HUES64 (cell line): Measurements from ENCODE around the gene RTBDN.

ENCODE experiments used
- H3K27ac ChIP-seq: 2 replicates; pipeline ENCODE4 v1.7.0; 2013; ENCODE audit warnings: low read depth, low read length, inconsistent platforms
- H3K27me3 ChIP-seq: 2 replicates; pipeline ENCODE4 v1.6.1; 2013; ENCODE audit warnings: mild to moderate bottlenecking, low read length; ENCODE audit not compliant: insufficient read depth
- H3K36me3 ChIP-seq: 2 replicates; pipeline ENCODE4 v1.6.1; 2013; ENCODE audit warnings: mild to moderate bottlenecking, low read length; ENCODE audit not compliant: insufficient read depth
- H3K4me1 ChIP-seq: 2 replicates; pipeline ENCODE4 v1.6.1; 2013; ENCODE audit warnings: mild to moderate bottlenecking, low read length, moderate library complexity; ENCODE audit not compliant: insufficient read depth
- H3K4me3 ChIP-seq: 2 replicates; pipeline ENCODE4 v1.5.1; 2013; ENCODE audit warnings: mild to moderate bottlenecking, low read length, moderate library complexity
- H3K9ac ChIP-seq: 2 replicates; pipeline ENCODE4 v1.6.1; 2013; ENCODE audit warnings: mild to moderate bottlenecking, low read depth, low read length
- H3K9me3 ChIP-seq: 2 replicates; pipeline ENCODE4 v1.6.1; 2013; ENCODE audit warnings: low read depth, low read length; ENCODE audit not compliant: insufficient read depth
- WGBS: fragments of 150-250, 120-280 bp; methylation state at CpG from one replicate; pipeline ENCODE4 v1.1.7; 2013; ENCODE audit warnings: missing lambda C conversion rate; 5-methylcytosine and 5-hydroxymethylcytosine counted together

The RTBDN gene

GRCh38 chr19:12868540-12869112 is 34.2 kb upstream of the RTBDN start:
- peaks cover 11% of the 10 kb centered on the region; the same call in 1 of the 2 replicates for H3K36me3 ChIP-seq
- H3K4me1 ChIP-seq: peaks cover 7% of the 10 kb centered on the region
- no peak overlapping the region for H3K4me3 ChIP-seq
- no peak overlapping the region for H3K9ac ChIP-seq
- no peaks in the 10 kb centered on the region for H3K27me3 ChIP-seq
- WGBS: 94% methylated on average over 10 of the region's 10 CpGs
- no peaks in the 10 kb centered on the region for H3K9me3 ChIP-seq
- no peak overlapping the region for H3K27ac ChIP-seq

- Histone ChIP-seq H3K27ac (peak overlapping the region; percentile 52; the same call in 1 of the 2 replicates), H3K36me3 (peaks cover 9% of the 10 kb centered on the region; the same call in 1 of the 2 replicates), H3K4me1 (peaks cover 7% of the 10 kb centered on the region), H3K9ac (peak overlapping the region; percentile 56), H3K9me3 (no peaks in the 10 kb centered on the region), H3K27me3 (no peaks in the 10 kb centered on the region), H3K4me3 (peak overlapping the region; percentile 65)
- 10% methylated on average over 51 of the region's 51 CpGs for WGBS
Observed at GRCh38 chr19:12867120-12868099, 33.0 kb upstream of the RTBDN start.

- Histone ChIP-seq H3K27ac (no peak overlapping the region; the same call in 1 of the 2 replicates), H3K4me3 (peak overlapping the region; percentile 65; the same call in 1 of the 2 replicates), H3K9me3 (no peaks in the 10 kb centered on the region), H3K9ac (no peak overlapping the region), H3K4me1 (peaks cover 7% of the 10 kb centered on the region), H3K27me3 (no peaks in the 10 kb centered on the region), H3K36me3 (peaks cover 6% of the 10 kb centered on the region; the same call in 1 of the 2 replicates)
- 89% methylated on average over 24 of the region's 29 CpGs for WGBS
Observed at GRCh38 chr19:12866416-12867119, 32.2 kb upstream of the RTBDN start.

GRCh38 chr19:12865746-12866415 is 31.5 kb upstream of the RTBDN start:
- Histone ChIP-seq H3K4me3 (no peak overlapping the region), H3K4me1 (peaks cover 7% of the 10 kb centered on the region), H3K9ac (no peak overlapping the region), H3K27me3 (no peaks in the 10 kb centered on the region), H3K9me3 (no peaks in the 10 kb centered on the region), H3K36me3 (peaks cover 5% of the 10 kb centered on the region; the same call in 1 of the 2 replicates), H3K27ac (no peak overlapping the region; the same call in 1 of the 2 replicates)
- 69% methylated on average over 19 of the region's 19 CpGs for WGBS

- Histone ChIP-seq H3K36me3 (peaks cover 8% of the 10 kb centered on the region; the same call in 1 of the 2 replicates), H3K9me3 (no peaks in the 10 kb centered on the region), H3K4me3 (no peak overlapping the region), H3K27ac (no peak overlapping the region), H3K4me1 (peaks cover 7% of the 10 kb centered on the region), H3K9ac (no peak overlapping the region), H3K27me3 (no peaks in the 10 kb centered on the region)
- 84% methylated on average over 34 of the region's 34 CpGs for WGBS
Observed at GRCh38 chr19:12864721-12865715, 30.6 kb upstream of the RTBDN start.

GRCh38 chr19:12864143-12864542 is 29.8 kb upstream of the RTBDN start:
- H3K9ac ChIP-seq: no peak overlapping the region
- H3K27ac ChIP-seq: no peak overlapping the region
- no peaks in the 10 kb centered on the region for H3K27me3 ChIP-seq
- no peaks in the 10 kb centered on the region for H3K9me3 ChIP-seq
- 88% methylated on average over 4 of the region's 4 CpGs for WGBS
- H3K36me3 ChIP-seq: peaks cover 9% of the 10 kb centered on the region; the same call in 1 of the 2 replicates
- H3K4me1 ChIP-seq: peaks cover 7% of the 10 kb centered on the region
- no peak overlapping the region for H3K4me3 ChIP-seq

GRCh38 chr19:12859546-12859945 is 25.2 kb upstream of the RTBDN start:
- Histone ChIP-seq H3K4me1 (no peaks in the 10 kb centered on the region), H3K9ac (no peak overlapping the region), H3K4me3 (no peak overlapping the region), H3K9me3 (no peaks in the 10 kb centered on the region), H3K27me3 (no peaks in the 10 kb centered on the region), H3K36me3 (peaks cover 18% of the 10 kb centered on the region), H3K27ac (no peak overlapping the region)
- WGBS: 91% methylated on average over 7 of the region's 7 CpGs

- H3K27me3 ChIP-seq: no peaks in the 10 kb centered on the region
- 95% methylated on average over 35 of the region's 35 CpGs for WGBS
Observed at GRCh38 chr19:12858041-12858928, 23.9 kb upstream of the RTBDN start.

GRCh38 chr19:12856653-12857052 is 22.3 kb upstream of the RTBDN start:
- no peak overlapping the region for H3K9ac ChIP-seq
- no peaks in the 10 kb centered on the region for H3K9me3 ChIP-seq
- no peaks in the 10 kb centered on the region for H3K4me1 ChIP-seq
- WGBS: no CpG with 5 or more reads among the region's 1 CpG
- no peak overlapping the region for H3K27ac ChIP-seq
- no peaks in the 10 kb centered on the region for H3K27me3 ChIP-seq
- peaks cover 18% of the 10 kb centered on the region for H3K36me3 ChIP-seq
- no peak overlapping the region for H3K4me3 ChIP-seq

More at GRCh38 chr19:12858041-12858928, 23.9 kb upstream of the RTBDN start:
- Histone ChIP-seq H3K9ac (no peak overlapping the region), H3K27ac (no peak overlapping the region), H3K4me3 (no peak overlapping the region), H3K9me3 (no peaks in the 10 kb centered on the region), H3K36me3 (peaks cover 18% of the 10 kb centered on the region), H3K4me1 (no peaks in the 10 kb centered on the region)
